IMR-90 (cell line): ENCODE results near the gene POU6F1.

Experiments used
- CEBPB ChIP-seq: IDR thresholded peaks from 2 replicates; pipeline ENCODE4 v1.6.1; 2012; ENCODE audit warnings: low read depth, low read length, improper control_type of control experiment
- CHD1 ChIP-seq: IDR thresholded peaks from 2 replicates; pipeline ENCODE4 v1.6.1; 2012; ENCODE audit warnings: low read depth, low read length, improper control_type of control experiment
- CTCF ChIP-seq: conservative IDR thresholded peaks from 2 replicates; pipeline ENCODE4 v1.5.1; 2012; ENCODE audit warnings: mild to moderate bottlenecking, low read depth, low read length, improper control_type of control experiment
- MXI1 ChIP-seq: IDR thresholded peaks from 2 replicates; pipeline ENCODE4 v1.6.1; 2012; ENCODE audit warnings: low read depth, mild to moderate bottlenecking, low read length, moderate library complexity, borderline replicate concordance
- POLR2A ChIP-seq: IDR thresholded peaks from 2 replicates; pipeline ENCODE4 v1.6.1; 2012; ENCODE audit warnings: mild to moderate bottlenecking, low read depth, low read length
- RAD21 ChIP-seq: IDR thresholded peaks from 2 replicates; pipeline ENCODE4 v1.6.1; 2012; ENCODE audit warnings: low read length, improper control_type of control experiment
- TF ChIP-seq, protein P1 (sequence below): fragments of 150-350 bp; IDR thresholded peaks from 2 replicates; pipeline ENCODE4 v1.6.1; 2016; ENCODE audit warnings: low read depth, mild to moderate bottlenecking, low read length, moderate library complexity, borderline replicate concordance

DNA sequence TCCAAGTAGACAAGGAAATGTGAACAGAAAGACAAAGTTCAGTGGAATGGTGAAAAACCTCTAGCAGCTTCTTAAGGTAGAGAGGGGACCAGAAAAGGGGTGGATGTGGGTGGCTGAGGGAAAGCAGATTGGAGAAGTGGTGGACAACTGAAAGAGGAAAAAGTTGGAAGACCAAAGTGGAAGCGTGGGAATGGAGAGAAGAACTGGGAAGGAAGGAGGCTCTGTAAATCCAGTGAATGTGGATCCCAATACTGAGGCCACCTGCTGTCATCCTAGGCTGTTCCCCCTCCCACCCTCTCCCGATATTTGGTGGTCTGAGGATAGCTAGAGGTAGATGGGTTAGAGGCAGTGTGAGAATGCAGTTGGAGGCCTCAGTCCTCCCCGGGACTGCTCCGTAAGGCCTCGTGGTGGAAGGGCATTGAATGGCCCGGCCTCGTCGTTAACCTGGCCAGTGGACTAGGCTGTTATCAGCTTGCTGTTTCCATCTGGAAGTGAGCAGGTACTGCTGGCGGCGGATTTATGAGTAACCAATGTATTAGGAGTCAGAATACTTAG, 822 bp upstream of the POU6F1 start:
- TF ChIP-seq CTCF (no peak), CHD1 (no peak), POLR2A (no peak), MXI1 (no peak), RAD21 (no peak), CEBPB (no peak)
- TF ChIP-seq, protein P1, sequence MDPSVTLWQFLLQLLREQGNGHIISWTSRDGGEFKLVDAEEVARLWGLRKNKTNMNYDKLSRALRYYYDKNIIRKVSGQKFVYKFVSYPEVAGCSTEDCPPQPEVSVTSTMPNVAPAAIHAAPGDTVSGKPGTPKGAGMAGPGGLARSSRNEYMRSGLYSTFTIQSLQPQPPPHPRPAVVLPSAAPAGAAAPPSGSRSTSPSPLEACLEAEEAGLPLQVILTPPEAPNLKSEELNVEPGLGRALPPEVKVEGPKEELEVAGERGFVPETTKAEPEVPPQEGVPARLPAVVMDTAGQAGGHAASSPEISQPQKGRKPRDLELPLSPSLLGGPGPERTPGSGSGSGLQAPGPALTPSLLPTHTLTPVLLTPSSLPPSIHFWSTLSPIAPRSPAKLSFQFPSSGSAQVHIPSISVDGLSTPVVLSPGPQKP, result no peak
